ENCODE data around the gene UTF1. TPM values are rescaled to one million over a fixed set of nuclear protein-coding genes. Genes with fewer than 3 reads are reported as not detected.
A peak's percentile ranks its signal among the peaks of the same experiment; 100 is the strongest.
"Not testable (repeated sequence)": the region's sequence is repeated elsewhere in the genome, so short reads cannot be mapped to it uniquely, and the experiment has no call there.

The UTF1 gene
- total RNA-seq, 4 donors from 2014 or later, result not detected

DNA sequence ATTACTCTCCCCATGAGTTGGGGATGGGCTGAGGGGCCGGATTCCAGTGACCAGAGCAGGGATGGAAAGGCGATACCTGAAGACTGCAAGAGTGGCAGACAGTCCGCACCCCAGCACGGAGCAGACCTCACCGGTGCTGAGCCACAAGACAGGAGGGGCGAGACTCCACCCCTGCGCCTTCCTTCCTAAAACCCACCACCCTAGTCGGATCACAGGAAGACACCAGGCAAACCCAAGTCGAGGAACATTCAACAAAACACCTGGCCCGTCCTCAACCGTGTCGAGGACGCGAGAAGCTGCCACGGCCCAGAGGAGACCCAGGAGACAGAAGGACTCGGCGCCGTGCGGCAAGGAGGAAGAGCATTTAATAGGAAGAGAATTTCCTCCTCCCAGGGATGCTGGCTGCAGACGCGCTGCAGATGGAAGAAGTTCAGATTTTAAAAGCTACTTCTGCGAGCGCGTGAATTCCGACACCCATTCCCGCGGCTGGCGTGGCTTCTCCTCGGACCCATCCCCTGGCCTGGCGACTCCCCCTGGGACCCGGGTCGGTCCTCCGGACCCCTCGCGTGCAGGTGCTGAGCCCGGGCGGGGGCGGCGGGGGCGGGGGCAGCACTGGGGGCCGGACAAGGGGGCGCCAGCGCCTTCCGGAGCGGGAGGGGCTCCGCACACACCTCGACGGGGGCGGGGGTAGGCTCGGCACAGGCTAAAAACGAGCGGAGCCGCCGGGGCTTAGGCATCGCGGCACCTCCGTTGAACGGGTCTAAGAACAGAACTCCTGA, 563 bp upstream of the UTF1 start:
- WGBS, 2 donors (ENCODE audit: low coverage in 1 of 2), result 16 to 24% methylated on average over 6 to 36 of the region's 58 CpGs
- Histone ChIP-seq H3K27me3 (peaks cover 94% of the 10 kb centered on the region), H3K27ac (no peak overlapping the region), H3K4me1 (peaks cover 0 to 21% (median 8%) of the 10 kb centered on the region in 3 donors), H3K36me3 (no peaks in the 10 kb centered on the region), H3K9me3 (no peaks in the 10 kb centered on the region), H3K4me3 (peak overlapping the region in 1 of 2 donors; percentile 24)
- TF ChIP-seq, protein P1, sequence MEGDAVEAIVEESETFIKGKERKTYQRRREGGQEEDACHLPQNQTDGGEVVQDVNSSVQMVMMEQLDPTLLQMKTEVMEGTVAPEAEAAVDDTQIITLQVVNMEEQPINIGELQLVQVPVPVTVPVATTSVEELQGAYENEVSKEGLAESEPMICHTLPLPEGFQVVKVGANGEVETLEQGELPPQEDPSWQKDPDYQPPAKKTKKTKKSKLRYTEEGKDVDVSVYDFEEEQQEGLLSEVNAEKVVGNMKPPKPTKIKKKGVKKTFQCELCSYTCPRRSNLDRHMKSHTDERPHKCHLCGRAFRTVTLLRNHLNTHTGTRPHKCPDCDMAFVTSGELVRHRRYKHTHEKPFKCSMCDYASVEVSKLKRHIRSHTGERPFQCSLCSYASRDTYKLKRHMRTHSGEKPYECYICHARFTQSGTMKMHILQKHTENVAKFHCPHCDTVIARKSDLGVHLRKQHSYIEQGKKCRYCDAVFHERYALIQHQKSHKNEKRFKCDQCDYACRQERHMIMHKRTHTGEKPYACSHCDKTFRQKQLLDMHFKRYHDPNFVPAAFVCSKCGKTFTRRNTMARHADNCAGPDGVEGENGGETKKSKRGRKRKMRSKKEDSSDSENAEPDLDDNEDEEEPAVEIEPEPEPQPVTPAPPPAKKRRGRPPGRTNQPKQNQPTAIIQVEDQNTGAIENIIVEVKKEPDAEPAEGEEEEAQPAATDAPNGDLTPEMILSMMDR (IDR thresholded peaks at IDR 0.05), result no peak
- no peak for TF ChIP-seq EP300 (IDR thresholded peaks at IDR 0.05)
- no peak for ATAC-seq

DNA sequence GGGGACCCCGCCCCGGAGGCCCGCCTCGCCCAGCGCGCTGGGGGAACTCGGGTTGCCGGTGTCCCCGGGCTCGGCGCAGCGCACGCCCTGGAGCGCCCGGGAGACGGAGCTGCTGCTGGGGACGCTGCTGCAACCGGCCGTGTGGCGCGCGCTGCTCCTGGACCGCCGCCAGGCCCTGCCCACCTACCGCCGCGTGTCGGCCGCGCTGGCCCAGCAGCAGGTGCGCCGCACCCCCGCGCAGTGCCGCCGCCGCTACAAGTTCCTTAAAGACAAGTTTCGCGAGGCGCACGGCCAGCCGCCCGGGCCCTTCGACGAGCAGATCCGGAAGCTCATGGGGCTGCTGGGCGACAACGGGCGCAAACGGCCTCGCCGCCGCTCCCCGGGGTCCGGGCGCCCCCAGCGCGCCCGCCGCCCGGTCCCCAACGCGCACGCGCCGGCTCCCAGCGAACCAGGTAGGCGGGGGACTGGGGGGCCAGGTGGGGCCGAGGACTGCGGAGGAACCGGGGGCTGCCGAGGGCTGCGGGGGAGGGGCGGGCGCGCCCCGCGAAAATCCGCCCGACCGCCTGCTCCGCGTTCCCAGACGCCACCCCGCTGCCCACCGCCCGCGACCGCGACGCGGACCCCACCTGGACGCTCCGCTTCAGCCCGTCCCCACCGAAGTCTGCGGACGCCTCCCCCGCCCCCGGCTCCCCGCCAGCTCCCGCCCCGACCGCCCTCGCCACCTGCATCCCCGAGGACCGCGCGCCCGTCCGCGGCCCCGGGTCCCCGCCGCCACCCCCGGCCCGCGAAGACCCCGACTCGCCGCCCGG, 574 bp downstream of the UTF1 start:
- peaks cover 98% of the 10 kb centered on the region for H3K27me3 ChIP-seq
- H3K9me3 ChIP-seq, result no peaks in the 10 kb centered on the region

DNA sequence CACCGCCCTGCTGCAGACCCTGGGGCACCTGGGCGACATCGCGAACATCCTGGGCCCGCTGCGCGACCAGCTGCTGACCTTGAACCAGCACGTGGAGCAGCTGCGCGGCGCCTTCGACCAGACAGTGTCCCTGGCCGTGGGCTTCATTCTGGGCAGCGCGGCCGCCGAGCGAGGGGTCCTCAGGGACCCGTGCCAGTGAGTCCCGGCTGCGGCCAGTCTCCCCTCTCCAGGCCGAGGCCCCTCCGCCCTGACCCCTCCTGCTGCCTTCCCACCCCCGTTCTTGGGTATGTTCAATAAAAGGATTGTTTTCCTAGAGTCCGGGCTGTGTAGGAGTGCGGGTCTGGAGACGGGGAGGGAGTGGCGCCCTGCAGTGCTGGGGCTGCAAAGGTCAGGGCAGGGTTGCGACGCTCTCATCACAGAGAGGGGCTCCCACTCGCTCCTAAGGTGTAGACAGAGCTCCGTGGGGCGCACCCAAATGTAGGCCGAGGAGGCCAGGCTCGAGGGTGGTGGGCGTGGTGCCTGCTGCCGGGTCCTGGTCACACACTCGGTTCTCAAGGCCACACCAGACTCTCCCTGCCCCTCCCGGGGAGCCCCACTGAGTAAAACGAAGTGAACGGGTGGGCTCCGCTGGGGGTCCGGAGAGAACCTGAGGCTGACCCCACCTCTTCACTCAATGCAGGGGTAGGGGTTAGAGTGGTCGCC, 1.4 kb downstream of the UTF1 start:
- H3K36me3 ChIP-seq, result no peaks in the 10 kb centered on the region
- H3K4me3 ChIP-seq, result no peak overlapping the region

More for the DNA sequence above, 574 bp downstream of the UTF1 start:
- no CpG with 5 or more reads among the region's 122 CpGs for WGBS, 2 donors (ENCODE audit: low coverage in 1 of 2)
- no peak for TF ChIP-seq EP300 (IDR thresholded peaks at IDR 0.05)
- TF ChIP-seq POLR2AphosphoS5 (IDR thresholded peaks at IDR 0.05), result no peak
- TF ChIP-seq, protein P1 (IDR thresholded peaks at IDR 0.05), result no peak
- no peak for TF ChIP-seq POLR2A (IDR thresholded peaks at IDR 0.05)
- Histone ChIP-seq H3K36me3 (no peaks in the 10 kb centered on the region), H3K27ac (no peak overlapping the region), H3K4me3 (peak overlapping the region in 1 of 2 donors; percentile 24), H3K4me1 (peaks cover 0 to 25% (median 8%) of the 10 kb centered on the region in 3 donors)
- ATAC-seq, result no peak

DNA sequence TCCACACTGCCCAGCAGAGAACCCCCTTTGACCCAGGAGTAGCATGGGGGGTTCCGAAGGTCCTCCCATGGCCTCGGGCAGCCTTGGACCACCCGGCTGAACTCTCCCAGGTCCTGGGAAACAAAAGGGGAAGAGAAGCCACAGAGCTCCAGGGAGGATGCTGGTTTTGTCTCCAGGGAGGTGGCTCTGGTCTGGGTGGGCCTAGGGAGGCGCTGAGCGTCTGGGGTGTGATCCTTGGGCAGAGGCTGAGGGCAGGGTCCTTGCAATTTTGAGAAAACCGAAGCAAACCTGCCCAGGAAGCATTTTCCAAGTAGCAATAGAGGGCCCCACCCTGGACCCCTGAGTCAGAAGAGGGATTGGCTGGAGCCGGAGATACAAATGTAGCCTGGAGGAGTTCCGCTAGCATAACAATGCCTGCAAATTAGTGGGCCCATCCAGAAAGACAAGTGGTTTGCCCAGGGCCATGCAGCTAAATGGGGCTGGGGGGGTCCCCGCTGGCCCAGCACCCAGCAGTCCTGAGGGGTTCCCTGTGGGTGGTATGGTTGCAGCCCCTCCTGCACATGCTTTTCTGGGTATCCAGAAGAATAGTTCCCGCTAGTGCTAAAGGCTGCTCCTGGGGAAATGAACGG, 2.0 kb downstream of the UTF1 start:
- H3K4me1 ChIP-seq, result peaks cover 0 to 40% (median 15%) of the 10 kb centered on the region in 3 donors
- H3K9me3 ChIP-seq, result no peaks in the 10 kb centered on the region
- no peak overlapping the region for H3K4me3 ChIP-seq
- H3K36me3 ChIP-seq, result no peaks in the 10 kb centered on the region
- no peak overlapping the region for H3K27ac ChIP-seq
- ATAC-seq, result no peak
- no peak for TF ChIP-seq EP300 (IDR thresholded peaks at IDR 0.05)
- WGBS, 2 donors (ENCODE audit: low coverage in 1 of 2), result 33% methylated on average over 3 of the region's 11 CpGs; no CpG with 5 or more reads in 1 of the 2 donors
- H3K27me3 ChIP-seq, result peaks cover 98% of the 10 kb centered on the region

More for the DNA sequence above, 1.4 kb downstream of the UTF1 start:
- Histone ChIP-seq H3K9me3 (no peaks in the 10 kb centered on the region), H3K4me1 (peaks cover 0 to 33% (median 9%) of the 10 kb centered on the region in 3 donors), H3K27me3 (peaks cover 98% of the 10 kb centered on the region), H3K27ac (no peak overlapping the region)
- WGBS, 2 donors (ENCODE audit: low coverage in 1 of 2), result no CpG with 5 or more reads among the region's 44 CpGs
- ATAC-seq, result no peak
- TF ChIP-seq POLR2AphosphoS5 (IDR thresholded peaks at IDR 0.05) (no peak), POLR2A (IDR thresholded peaks at IDR 0.05) (no peak), EP300 (IDR thresholded peaks at IDR 0.05) (no peak)
- TF ChIP-seq, protein P1 (IDR thresholded peaks at IDR 0.05), result no peak

DNA sequence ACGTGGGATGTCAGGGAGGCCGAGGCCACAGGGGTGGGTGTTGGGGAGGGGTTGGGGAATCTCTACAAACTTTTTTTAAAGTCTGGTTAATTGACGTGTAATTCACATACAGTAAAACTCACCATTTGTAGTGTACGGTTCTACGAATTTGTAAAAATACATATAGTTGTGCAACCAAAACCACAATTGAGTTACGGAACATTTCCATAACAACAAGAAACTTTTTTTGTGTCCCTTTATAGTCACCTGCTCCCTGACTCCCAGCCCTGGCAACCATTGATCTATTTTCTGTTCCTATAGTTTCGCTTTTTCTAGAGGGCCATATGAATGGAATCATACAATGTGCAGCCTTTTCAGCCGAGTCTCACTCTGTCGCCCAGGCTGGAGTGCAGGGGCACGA, 4.8 kb downstream of the UTF1 start:
- H3K9me3 ChIP-seq, H3K36me3 ChIP-seq, H3K27ac ChIP-seq, ATAC-seq, H3K4me3 ChIP-seq: not testable (repeated sequence)
- peaks cover 98% of the 10 kb centered on the region for H3K27me3 ChIP-seq
- H3K4me1 ChIP-seq, result peaks cover 0 to 50% (median 13%) of the 10 kb centered on the region in 3 donors
- 57 to 59% methylated on average over 5 to 7 of the region's 10 CpGs for WGBS, 2 donors (ENCODE audit: low coverage in 1 of 2)
